ENCODE data around the gene UQCRC2. TPM values are rescaled to one million over a fixed set of nuclear protein-coding genes. Genes with fewer than 3 reads are reported as not detected.

The UQCRC2 gene
- total and polyA plus RNA-seq, 2 donors from 2014 or later: 199 to 314 TPM

DNA sequence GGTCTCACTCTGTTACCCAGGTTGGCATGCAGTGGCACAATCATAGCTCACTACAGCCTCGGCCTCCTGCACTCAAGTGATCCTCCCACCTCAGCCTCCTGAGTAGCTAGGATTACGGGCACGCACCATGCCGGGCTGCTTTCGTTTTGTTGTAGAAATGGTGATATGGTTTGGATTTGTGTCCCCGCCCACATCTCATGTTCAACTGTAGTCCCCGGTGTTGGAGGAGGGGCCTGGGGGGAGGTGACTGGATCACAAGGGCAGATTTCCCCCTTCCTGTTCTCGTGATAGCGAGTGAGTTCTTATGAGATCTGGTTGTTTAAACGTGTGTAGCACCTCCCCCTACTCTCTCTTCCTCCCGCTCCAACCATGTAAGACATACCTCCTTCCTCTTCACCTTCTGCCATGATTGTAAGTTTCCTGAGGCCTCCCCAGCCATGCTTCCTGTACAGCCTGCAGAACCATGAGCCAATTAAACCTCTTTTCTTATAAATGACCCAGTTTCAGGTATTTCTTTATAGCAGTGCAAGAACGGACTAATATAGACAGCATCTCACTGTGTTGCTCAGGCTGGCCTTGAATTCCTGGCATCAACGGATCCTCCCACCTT, 41.8 kb downstream of the UQCRC2 start:
- Histone ChIP-seq H3K27me3 (ENCODE audit: control insufficient read depth, insufficient read depth, low read length) (no peaks in the 10 kb centered on the region), H3K27ac (ENCODE audit: low read depth in 2 of 2, low read length in 2 of 2) (no peak overlapping the region), H3K36me3 (ENCODE audit: control insufficient read depth in 2 of 3, insufficient read depth in 3 of 3, low read length in 3 of 3) (no peaks in the 10 kb centered on the region), H3K9ac (ENCODE audit: low read length in 3 of 3) (no peak overlapping the region), H3K4me1 (ENCODE audit: control insufficient read depth in 2 of 3, insufficient read depth in 2 of 3, low read depth in 1 of 3, low read length in 3 of 3) (no peaks in the 10 kb centered on the region), H3K9me3 (ENCODE audit: control insufficient read depth in 2 of 3, insufficient read depth in 1 of 3, low read length in 3 of 3) (no peaks in the 10 kb centered on the region), H3K4me3 (ENCODE audit: low read length in 3 of 3) (no peak overlapping the region)
- DNase-seq (no peak), FAIRE-seq (no peak)
- intact Hi-C loops (cut with DNase I): no loop called here
- no peak for TF ChIP-seq CTCF (IDR thresholded peaks at IDR 0.05; ENCODE audit: borderline replicate concordance, extremely low read depth, insufficient read depth)

GRCh38 chr16:21996923-21997696, 43.9 kb downstream of the UQCRC2 start:
- intact Hi-C loops (cut with DNase I): no loop called here
- Histone ChIP-seq H3K4me3 (ENCODE audit: low read length in 3 of 3) (no peak overlapping the region), H3K27me3 (ENCODE audit: control insufficient read depth, insufficient read depth, low read length) (no peaks in the 10 kb centered on the region), H3K9me3 (ENCODE audit: control insufficient read depth in 2 of 3, insufficient read depth in 1 of 3, low read length in 3 of 3) (no peaks in the 10 kb centered on the region), H3K27ac (ENCODE audit: low read depth in 2 of 2, low read length in 2 of 2) (no peak overlapping the region), H3K4me1 (ENCODE audit: control insufficient read depth in 2 of 3, insufficient read depth in 2 of 3, low read depth in 1 of 3, low read length in 3 of 3) (peaks cover 0 to 3% (median 0%) of the 10 kb centered on the region in 3 donors), H3K36me3 (ENCODE audit: control insufficient read depth in 2 of 3, insufficient read depth in 3 of 3, low read length in 3 of 3) (no peaks in the 10 kb centered on the region), H3K9ac (ENCODE audit: low read length in 3 of 3) (no peak overlapping the region)
- no peak for FAIRE-seq
- no peak for TF ChIP-seq CTCF (IDR thresholded peaks at IDR 0.05; ENCODE audit: borderline replicate concordance, extremely low read depth, insufficient read depth)
- no peak for DNase-seq

DNA sequence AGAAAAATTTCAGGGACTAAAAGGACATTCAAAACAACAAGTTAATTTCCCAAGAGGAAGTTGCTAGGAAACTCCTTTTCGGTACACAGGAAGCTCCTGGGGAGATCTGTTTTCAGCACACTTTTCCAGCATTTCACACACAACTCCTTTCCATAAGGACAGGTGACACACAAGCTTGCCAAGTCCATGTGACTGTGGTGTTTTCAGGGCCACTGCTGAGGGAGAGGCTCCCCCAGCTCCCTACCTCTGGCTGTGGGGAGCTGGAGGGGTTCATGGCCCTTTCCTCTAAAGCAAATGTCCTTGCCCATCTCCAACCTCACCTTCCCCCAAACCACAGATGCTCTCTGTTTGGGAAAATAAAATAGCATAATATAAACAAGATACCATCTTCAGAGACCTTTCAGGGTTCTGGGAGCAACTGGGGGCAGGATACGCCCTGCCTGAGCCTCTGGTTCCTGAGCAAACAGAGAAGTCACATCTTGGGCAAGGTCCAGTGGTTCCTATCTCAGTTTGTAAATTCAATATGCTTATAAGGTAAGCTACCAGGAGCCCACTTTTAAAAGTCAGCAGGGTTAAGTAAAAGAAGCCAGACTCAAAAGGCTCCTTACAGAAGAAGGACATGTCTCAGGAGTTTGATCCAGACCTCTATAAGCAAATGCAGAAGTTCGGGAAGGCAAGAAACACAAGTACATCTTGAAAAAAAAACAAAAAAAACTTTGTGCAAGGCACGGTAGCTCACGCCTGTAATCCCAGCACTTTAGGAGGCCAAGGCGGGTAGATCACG, 44.7 kb downstream of the UQCRC2 start:
- TF ChIP-seq CTCF (IDR thresholded peaks at IDR 0.05; ENCODE audit: borderline replicate concordance, extremely low read depth, insufficient read depth): no peak

More for the DNA sequence above, 44.7 kb downstream of the UQCRC2 start:
- DNase-seq (no peak), FAIRE-seq (no peak)
- Histone ChIP-seq H3K9me3 (ENCODE audit: control insufficient read depth in 2 of 3, insufficient read depth in 1 of 3, low read length in 3 of 3) (no peaks in the 10 kb centered on the region), H3K4me3 (ENCODE audit: low read length in 3 of 3) (no peak overlapping the region), H3K36me3 (ENCODE audit: control insufficient read depth in 2 of 3, insufficient read depth in 3 of 3, low read length in 3 of 3) (no peaks in the 10 kb centered on the region), H3K9ac (ENCODE audit: low read length in 3 of 3) (no peak overlapping the region), H3K27ac (ENCODE audit: low read depth in 2 of 2, low read length in 2 of 2) (no peak overlapping the region), H3K4me1 (ENCODE audit: control insufficient read depth in 2 of 3, insufficient read depth in 2 of 3, low read depth in 1 of 3, low read length in 3 of 3) (peaks cover 0 to 3% (median 0%) of the 10 kb centered on the region in 3 donors), H3K27me3 (ENCODE audit: control insufficient read depth, insufficient read depth, low read length) (no peaks in the 10 kb centered on the region)
- intact Hi-C loops (cut with DNase I): no loop called here

All from kidney (tissue), 14 donors.